H1 (cell line): Measurements from ENCODE around the gene HES5. TPM values are rescaled to one million over a fixed set of nuclear protein-coding genes. Genes with fewer than 3 reads are reported as not detected.

Experiments used
- ASH2L ChIP-seq: fragments of 200-600, 300-600 bp; sonication (generic); IDR thresholded peaks from one replicate; pipeline ENCODE4 v1.7.1; 2017; ENCODE audit warnings: low read length
- SRF ChIP-seq: IDR thresholded peaks from 2 replicates; pipeline ENCODE4 v1.6.1; 2011; ENCODE audit warnings: mild to moderate bottlenecking, low read depth, low read length, moderate library complexity
- polyA plus RNA-seq, 7 experiments: library from polyadenylated mRNA; depleted of rRNA in 3 of 7; stranded (reverse) in 5 of 7; unstranded in 2 of 7; fragments of >200 nt in 5 of 7; fragments of 200-250 nt in 2 of 7; gene quantifications; 1 replicate in 5 of 7; 2 replicates in 1 of 7; 4 replicates in 1 of 7; pipeline versions ENCODE4 v1.2.1 to v1.2.3, GENCODE V29; 2011 to 2013; ENCODE audit warnings: missing spikeins in 2 of 7, mixed read lengths in 2 of 7
- total RNA-seq: library from RNA; stranded (reverse); fragmentation: NEBNext Ultra II Directional; extraction: Animal tissue kit (Norgen Biotek cat#: 25700); gene quantifications from 2 replicates; pipeline ENCODE4 v1.2.1, GENCODE V29; 2021

Gene HES5
- total and polyA plus RNA-seq, 2 of the 8 experiments (the other 6 are each of a cell fraction or from before 2014, with no cell fraction given), result 0.22 TPM; not detected in 1

- TF ChIP-seq ASH2L (no peak), SRF (no peak)
These were observed 49.7 kb downstream of the HES5 start (continued) for GRCh38 chr1:2480236-2480985.
